Kidney (tissue), 14 donors: Measurements from ENCODE around the gene SLC28A2. TPM values are rescaled to one million over a fixed set of nuclear protein-coding genes. Genes with fewer than 3 reads are reported as not detected.
"Not testable (repeated sequence)": the region's sequence is repeated elsewhere in the genome, so short reads cannot be mapped to it uniquely, and the experiment has no call there.

Experiments
- DNase-seq, 5 donors: peaks; one replicate each; pipeline ENCODE4 v3.0.0-alpha.2; 2013 to 2020
- FAIRE-seq: peaks from 2 replicates; lab custom pipeline; 2012; peaks lifted over from hg19 to GRCh38; lab: Jason Lieb, UNC
- H3K27ac ChIP-seq, 2 donors: one replicate each; pipeline ENCODE4 v1.7.0; 2013; ENCODE audit warnings: low read depth in 2 of 2, low read length in 2 of 2, inconsistent platforms in 1 of 2
- H3K27me3 ChIP-seq: one replicate; pipeline ENCODE4 v1.7.1; 2013; ENCODE audit warnings: low read length, inconsistent platforms; ENCODE audit not compliant: control insufficient read depth, insufficient read depth
- H3K36me3 ChIP-seq, 3 donors: one replicate each; pipeline versions ENCODE4 v1.7.0 to v1.7.1; 2013; ENCODE audit warnings: low read length in 3 of 3, control low read depth in 1 of 3, inconsistent platforms in 1 of 3; ENCODE audit not compliant: insufficient read depth in 3 of 3, control insufficient read depth in 2 of 3
- H3K4me1 ChIP-seq, 3 donors: one replicate each; pipeline versions ENCODE4 v1.7.0 to v1.7.1; 2013; ENCODE audit warnings: low read length in 3 of 3, inconsistent platforms in 1 of 3, low read depth in 1 of 3; ENCODE audit not compliant: control insufficient read depth in 2 of 3, insufficient read depth in 2 of 3
- H3K4me3 ChIP-seq, 3 donors: one replicate each; pipeline versions ENCODE4 v1.7.0 to v1.8.1; 2013; ENCODE audit warnings: low read length in 3 of 3, control low read depth in 1 of 3, inconsistent platforms in 1 of 3
- H3K9ac ChIP-seq, 3 donors: one replicate each; pipeline versions ENCODE4 v1.7.0 to v1.7.1; 2013; ENCODE audit warnings: low read length in 3 of 3, control low read depth in 1 of 3, inconsistent platforms in 1 of 3
- H3K9me3 ChIP-seq, 3 donors: one replicate each; pipeline versions ENCODE4 v1.7.0 to v1.7.1; 2013; ENCODE audit warnings: low read length in 3 of 3, control low read depth in 1 of 3, inconsistent platforms in 1 of 3; ENCODE audit not compliant: control insufficient read depth in 2 of 3, insufficient read depth in 1 of 3
- CTCF ChIP-seq: IDR thresholded peaks from 3 replicates; pipeline ENCODE4 v1.5.1; 2012; ENCODE audit warnings: mild to moderate bottlenecking, moderate library complexity, borderline replicate concordance; ENCODE audit not compliant: insufficient read depth; ENCODE audit errors: extremely low read depth
- intact Hi-C: fragments of 100-400 bp; cut with DNase I; formaldehyde crosslinking; loops from one replicate; pipeline ENCODE4 v1.11.1; 2022
- polyA plus RNA-seq: library from polyadenylated mRNA; stranded (reverse); fragments of 350-450 nt; fragmentation: Illumina TruSeq; extraction: RNeasy Lipid Tissue Mini Kit (QIAGEN cat#74804); gene quantifications from one replicate; pipeline ENCODE4 v1.2.3, GENCODE V29; 2014; ENCODE audit warnings: low read depth, low replicate concordance; ENCODE audit not compliant: insufficient read depth
- total RNA-seq: library from RNA; stranded (reverse); fragmentation: NEBNext Ultra II Directional; extraction: Animal tissue kit (Norgen Biotek cat#: 25700); gene quantifications from one replicate; pipeline ENCODE4 v1.2.1, GENCODE V29; 2021
- donor health status: control.
- donor health status: control.
- donor health status: control.
- donor health status: control.
- donor health status: control.
- donor health status: DM: yes; HTN: yes; CAD: no.
- donor health status: Normal renal cell carcinoma (clear cell type).

The SLC28A2 gene
- total and polyA plus RNA-seq, 2 donors from 2014 or later, result 0.17 TPM; not detected in 1

- TF ChIP-seq CTCF, result no peak
- Histone ChIP-seq H3K9ac (no peak overlapping the region), H3K27me3 (no peaks in the 10 kb centered on the region), H3K4me3 (no peak overlapping the region), H3K4me1 (peaks cover 0 to 3% (median 0%) of the 10 kb centered on the region in 3 donors), H3K27ac (no peak overlapping the region), H3K36me3 (no peaks in the 10 kb centered on the region), H3K9me3 (no peaks in the 10 kb centered on the region)
- intact Hi-C loops, result loop anchor here (10.0 kb wide), 1 partner anchor 89 kb away; no protein-coding TSS in a partner anchor
- DNase-seq (no peak), FAIRE-seq (no peak)
These were observed 54.1 kb downstream of the SLC28A2 start for GRCh38 chr15:45306105-45306504.

DNA sequence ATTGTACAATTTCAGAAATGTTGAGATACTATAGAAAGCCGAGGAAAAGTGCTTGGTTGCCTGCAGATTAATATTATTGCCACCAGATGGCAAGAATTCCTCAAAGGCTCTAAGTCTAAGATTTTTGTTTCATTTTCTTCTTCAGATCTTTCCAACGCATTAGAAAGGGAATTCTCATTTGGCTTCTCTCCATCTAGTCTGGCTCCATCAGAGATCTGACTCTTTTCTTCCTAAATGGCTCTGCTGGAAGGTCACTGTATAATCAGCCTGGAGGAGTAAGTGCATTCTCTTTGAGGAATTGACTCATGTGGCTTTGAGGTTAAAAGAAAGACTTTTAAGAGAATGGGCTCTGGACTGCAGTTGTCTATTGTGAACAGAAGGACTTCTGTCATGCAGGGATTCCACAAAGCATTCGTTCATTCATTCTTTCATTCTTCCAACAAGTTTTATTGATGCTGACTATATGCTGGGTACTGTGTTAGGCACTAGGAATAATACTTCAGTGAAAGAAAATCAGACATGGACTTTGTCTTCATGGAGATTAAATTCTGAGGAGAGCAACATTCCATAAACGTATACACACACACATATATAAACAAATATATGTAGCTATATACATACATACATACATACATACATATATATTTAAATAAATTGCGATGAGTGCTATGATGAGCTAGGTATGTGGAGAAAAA lies 55.3 kb downstream of the SLC28A2 start:
- no peaks in the 10 kb centered on the region for H3K9me3 ChIP-seq
- TF ChIP-seq CTCF, result peak; percentile 52
- DNase-seq (peak in 2 of 5 donors; percentile 32 to 62), FAIRE-seq (peak; percentile 62)
- no peaks in the 10 kb centered on the region for H3K27me3 ChIP-seq
- H3K4me1 ChIP-seq, result peaks cover 0 to 3% (median 0%) of the 10 kb centered on the region in 3 donors
- H3K36me3 ChIP-seq, result no peaks in the 10 kb centered on the region
- H3K9ac ChIP-seq, result peak overlapping the region in 2 of 3 donors; percentile 22 to 34
- H3K27ac ChIP-seq, result no peak overlapping the region
- H3K4me3 ChIP-seq, result peak overlapping the region in 2 of 3 donors; percentile 53 to 57
- intact Hi-C loops, result loop anchor here (10.0 kb wide), 1 partner anchor 87 kb away; no protein-coding TSS in a partner anchor

GRCh38 chr15:45314117-45314516 lies 62.1 kb downstream of the SLC28A2 start:
- not testable (repeated sequence) for H3K36me3 ChIP-seq, FAIRE-seq

DNA sequence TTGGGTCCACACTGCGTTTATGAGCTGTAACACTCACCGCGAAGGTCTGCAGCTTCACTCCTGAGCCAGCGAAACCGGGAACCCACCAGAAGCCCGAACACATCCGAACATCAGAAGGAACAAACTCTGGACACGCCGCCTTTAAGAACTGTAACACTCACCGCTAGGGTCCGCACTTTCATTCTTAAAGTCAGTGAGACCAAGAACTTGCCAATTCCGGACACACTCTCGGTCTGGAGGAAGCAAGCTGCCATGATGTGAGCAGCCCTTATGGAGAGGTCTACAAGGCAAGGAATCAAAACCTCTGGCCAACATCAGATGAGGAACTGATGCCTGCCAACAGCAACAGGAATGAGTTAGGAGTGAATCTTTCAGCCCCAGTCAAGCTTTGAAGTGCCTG lies 62.9 kb downstream of the SLC28A2 start:
- intact Hi-C loops, result no loop called here
- no peak for TF ChIP-seq CTCF
- no peaks in the 10 kb centered on the region for H3K9me3 ChIP-seq
- H3K27me3 ChIP-seq, result no peaks in the 10 kb centered on the region
- H3K9ac ChIP-seq, result no peak overlapping the region
- H3K36me3 ChIP-seq, result no peaks in the 10 kb centered on the region
- DNase-seq (peak in 1 of 5 donors; percentile 48), FAIRE-seq (no peak)
- H3K27ac ChIP-seq, result no peak overlapping the region
- no peaks in the 10 kb centered on the region for H3K4me1 ChIP-seq
- no peak overlapping the region for H3K4me3 ChIP-seq

More at GRCh38 chr15:45314117-45314516, 62.1 kb downstream of the SLC28A2 start:
- H3K9me3 ChIP-seq, H3K27me3 ChIP-seq, H3K27ac ChIP-seq, H3K9ac ChIP-seq, DNase-seq, H3K4me3 ChIP-seq, intact Hi-C loops, H3K4me1 ChIP-seq: not testable (repeated sequence)
